ENCODE measurements around the gene FBXW2.

GRCh38 chr9:120715389-120715924 lies 77.8 kb downstream of the FBXW2 start:
- TF ChIP-seq SIN3A (IDR thresholded peaks at IDR 0.05; ENCODE audit: borderline replicate concordance, insufficient read depth, low read depth, low read length), result no peak
- TF ChIP-seq CTCF (IDR thresholded peaks at IDR 0.05), result no peak
- no peak for TF ChIP-seq REST (IDR thresholded peaks at IDR 0.05; ENCODE audit: insufficient read depth in 1 of 2, low read depth in 2 of 2, low read length in 1 of 2)
